ENCODE measurements around the gene WFDC6. TPM values are rescaled to one million over a fixed set of nuclear protein-coding genes. Genes with fewer than 3 reads are reported as not detected.

WFDC6 gene
- total and polyA plus RNA-seq, 3 donors from 2014 or later, result 24.9 to 83.3 (median 75.6) TPM

DNA sequence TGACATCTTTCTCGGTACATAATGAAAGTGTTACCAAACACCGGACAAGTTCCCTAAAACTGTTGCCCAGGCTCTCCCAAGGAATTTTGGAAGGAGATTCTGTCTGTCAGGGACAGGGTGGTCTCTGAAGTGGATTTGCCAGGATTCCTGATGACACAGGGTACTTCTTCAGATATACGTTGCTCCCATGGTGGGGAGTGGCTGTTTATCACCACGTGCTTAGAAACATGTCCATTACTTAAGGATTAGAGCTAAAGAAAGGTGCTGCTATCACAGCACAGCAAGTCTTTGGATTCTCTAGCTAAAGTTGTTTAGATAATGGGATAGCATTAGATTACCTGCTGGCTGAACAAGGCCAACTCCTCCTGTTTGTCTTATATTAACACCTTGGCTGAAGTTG is 30.2 kb downstream of the WFDC6 start:
- no peak for DNase-seq
- no peaks in the 10 kb centered on the region for H3K4me1 ChIP-seq
- TF ChIP-seq, protein P1, sequence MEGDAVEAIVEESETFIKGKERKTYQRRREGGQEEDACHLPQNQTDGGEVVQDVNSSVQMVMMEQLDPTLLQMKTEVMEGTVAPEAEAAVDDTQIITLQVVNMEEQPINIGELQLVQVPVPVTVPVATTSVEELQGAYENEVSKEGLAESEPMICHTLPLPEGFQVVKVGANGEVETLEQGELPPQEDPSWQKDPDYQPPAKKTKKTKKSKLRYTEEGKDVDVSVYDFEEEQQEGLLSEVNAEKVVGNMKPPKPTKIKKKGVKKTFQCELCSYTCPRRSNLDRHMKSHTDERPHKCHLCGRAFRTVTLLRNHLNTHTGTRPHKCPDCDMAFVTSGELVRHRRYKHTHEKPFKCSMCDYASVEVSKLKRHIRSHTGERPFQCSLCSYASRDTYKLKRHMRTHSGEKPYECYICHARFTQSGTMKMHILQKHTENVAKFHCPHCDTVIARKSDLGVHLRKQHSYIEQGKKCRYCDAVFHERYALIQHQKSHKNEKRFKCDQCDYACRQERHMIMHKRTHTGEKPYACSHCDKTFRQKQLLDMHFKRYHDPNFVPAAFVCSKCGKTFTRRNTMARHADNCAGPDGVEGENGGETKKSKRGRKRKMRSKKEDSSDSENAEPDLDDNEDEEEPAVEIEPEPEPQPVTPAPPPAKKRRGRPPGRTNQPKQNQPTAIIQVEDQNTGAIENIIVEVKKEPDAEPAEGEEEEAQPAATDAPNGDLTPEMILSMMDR (IDR thresholded peaks at IDR 0.05), result no peak
- no peak for TF ChIP-seq POLR2A (IDR thresholded peaks at IDR 0.05)
- intact Hi-C loops (cut with DNase I; ENCODE audit: low total_unique reads), result no loop called here
- no peak overlapping the region for H3K27ac ChIP-seq
- WGBS, 2 donors, result 55 to 77% methylated on average over 4 of the region's 4 CpGs
- no peaks in the 10 kb centered on the region for H3K9me3 ChIP-seq
- H3K36me3 ChIP-seq (ENCODE audit: low read depth, missing control alignments), result no peaks in the 10 kb centered on the region
- no peaks in the 10 kb centered on the region for H3K27me3 ChIP-seq
- H3K4me3 ChIP-seq, result no peak overlapping the region

DNA sequence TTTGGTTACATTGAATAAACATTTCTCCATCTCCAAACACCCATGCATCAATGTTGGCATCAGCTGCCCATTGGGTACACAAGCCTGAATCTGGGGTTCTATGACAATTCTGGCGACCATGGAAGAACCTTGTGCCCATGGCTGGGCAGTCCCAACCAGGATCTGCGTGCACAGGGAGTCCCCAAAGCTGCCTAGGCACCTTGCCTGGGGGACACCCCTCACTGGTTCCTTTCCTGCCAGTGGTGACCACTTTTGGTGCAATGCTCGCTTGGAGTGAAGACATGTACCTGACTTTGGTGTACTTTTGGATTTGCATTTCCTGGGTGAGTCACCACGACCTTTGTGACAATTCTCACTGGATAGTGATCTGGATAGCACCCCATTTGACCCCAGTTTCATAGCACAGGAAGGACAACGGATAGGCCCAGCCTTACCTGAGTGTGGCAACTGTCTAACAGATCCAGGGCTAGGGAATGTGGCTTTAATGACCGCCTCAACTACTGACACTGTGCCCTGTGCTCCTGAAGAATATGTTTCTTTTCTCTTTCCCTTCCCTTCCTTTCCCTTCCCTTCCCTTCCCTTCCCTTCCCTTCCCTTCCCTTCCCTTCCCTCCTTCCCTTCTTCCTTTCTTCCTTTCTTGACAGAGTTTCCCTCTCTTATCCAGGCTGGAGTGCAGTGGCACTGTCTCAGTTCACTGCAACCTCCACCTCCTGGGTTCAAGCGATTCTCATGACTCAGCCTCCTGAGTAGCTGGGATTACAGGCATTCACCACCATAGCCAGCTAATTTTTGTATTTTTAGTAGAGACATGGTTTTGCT is 31.0 kb downstream of the WFDC6 start:
- no peak for DNase-seq
- Histone ChIP-seq H3K36me3 (ENCODE audit: low read depth, missing control alignments) (no peaks in the 10 kb centered on the region), H3K9me3 (no peaks in the 10 kb centered on the region), H3K4me1 (no peaks in the 10 kb centered on the region), H3K27me3 (no peaks in the 10 kb centered on the region), H3K27ac (no peak overlapping the region), H3K4me3 (no peak overlapping the region)
- intact Hi-C loops (cut with DNase I; ENCODE audit: low total_unique reads), result no loop called here
- 85 to 91% methylated on average over 6 to 7 of the region's 7 CpGs for WGBS, 2 donors
- TF ChIP-seq, protein P1 (IDR thresholded peaks at IDR 0.05), result no peak
- no peak for TF ChIP-seq POLR2A (IDR thresholded peaks at IDR 0.05)

DNA sequence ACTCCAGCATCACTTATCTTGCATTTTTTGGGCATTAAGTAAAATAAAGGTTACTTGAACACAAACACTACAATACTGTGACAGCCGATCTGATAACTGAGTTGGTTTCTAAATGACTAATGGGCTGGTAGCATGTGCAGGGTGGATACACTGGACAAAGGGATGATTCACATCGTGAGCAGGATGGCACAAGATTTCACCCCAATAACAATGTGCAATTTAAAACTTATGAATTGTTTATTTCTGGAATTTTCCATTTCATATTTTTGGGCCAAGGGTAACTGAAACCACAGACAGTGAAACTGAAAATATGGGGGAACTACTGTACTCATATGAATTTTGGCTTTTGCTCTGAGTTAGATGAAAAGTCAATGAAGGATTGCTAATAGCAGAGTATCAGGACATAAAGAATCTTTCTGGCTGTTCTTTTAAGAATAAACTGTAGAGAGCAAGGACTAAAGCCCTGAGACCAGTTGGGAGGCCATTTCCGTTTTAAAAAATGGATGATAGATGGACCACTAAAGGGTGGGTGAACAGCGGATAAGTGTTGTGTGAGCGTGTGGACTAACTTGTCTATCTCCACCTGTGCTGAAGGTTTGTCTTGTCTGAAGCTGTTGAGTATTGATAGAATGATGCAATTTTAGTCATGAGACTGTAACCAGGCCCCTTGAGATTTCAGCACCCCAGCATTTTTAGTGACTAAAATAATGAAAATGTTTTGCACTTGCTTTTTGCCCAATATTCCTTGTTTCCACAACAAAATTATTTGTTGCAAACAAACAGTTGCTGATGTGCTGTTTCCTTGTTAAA is 32.1 kb downstream of the WFDC6 start:
- Histone ChIP-seq H3K4me3 (no peak overlapping the region), H3K36me3 (ENCODE audit: low read depth, missing control alignments) (no peaks in the 10 kb centered on the region), H3K27me3 (no peaks in the 10 kb centered on the region), H3K9me3 (no peaks in the 10 kb centered on the region), H3K27ac (no peak overlapping the region), H3K4me1 (peaks cover 5% of the 10 kb centered on the region)
- intact Hi-C loops (cut with DNase I; ENCODE audit: low total_unique reads), result no loop called here
- 82 to 88% methylated on average over 5 of the region's 5 CpGs for WGBS, 2 donors
- no peak for DNase-seq
- TF ChIP-seq POLR2A (IDR thresholded peaks at IDR 0.05), result no peak
- TF ChIP-seq, protein P1 (IDR thresholded peaks at IDR 0.05), result no peak

DNA sequence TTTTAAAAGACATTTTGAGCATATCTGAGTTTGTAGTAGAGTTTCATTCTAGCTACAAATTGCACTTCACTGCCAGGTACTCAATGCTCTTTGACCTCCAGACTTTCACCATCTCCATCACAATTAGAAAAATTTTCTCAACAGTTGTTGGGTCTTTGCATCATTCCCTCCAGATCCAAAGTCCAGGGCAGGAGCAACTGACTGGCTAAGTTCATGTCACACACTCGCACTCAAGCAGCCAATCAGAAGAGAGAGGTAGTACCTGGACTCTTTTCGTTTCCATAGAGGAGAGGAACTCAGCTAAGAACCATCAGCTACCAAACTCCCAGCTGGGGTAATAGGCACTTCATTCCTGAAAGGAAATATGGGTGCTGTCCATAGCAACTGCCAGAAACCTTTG is 32.9 kb downstream of the WFDC6 start:
- Histone ChIP-seq H3K4me3 (no peak overlapping the region), H3K4me1 (peaks cover 5% of the 10 kb centered on the region), H3K27ac (no peak overlapping the region), H3K36me3 (ENCODE audit: low read depth, missing control alignments) (no peaks in the 10 kb centered on the region), H3K27me3 (no peaks in the 10 kb centered on the region), H3K9me3 (no peaks in the 10 kb centered on the region)
- DNase-seq, result no peak
- TF ChIP-seq, protein P1 (IDR thresholded peaks at IDR 0.05), result no peak
- TF ChIP-seq POLR2A (IDR thresholded peaks at IDR 0.05), result no peak
- intact Hi-C loops (cut with DNase I; ENCODE audit: low total_unique reads), result no loop called here
- WGBS, 2 donors, result 93 to 99% methylated on average over 2 of the region's 2 CpGs
